GM12873 (cell line): ENCODE measurements around the gene TBX3.

Experiments used
- CTCF ChIP-seq: IDR thresholded peaks from 2 replicates; pipeline ENCODE4 v1.5.1; 2012; ENCODE audit warnings: low read depth, mild to moderate bottlenecking, moderate library complexity, low read length, control low read depth; ENCODE audit not compliant: insufficient read depth; ENCODE audit errors: missing control alignments

TBX3 gene

GRCh38 chr12:114668151-114668885 is 15.7 kb downstream of the TBX3 start:
- TF ChIP-seq CTCF = peak; percentile 50

- TF ChIP-seq CTCF = no peak
These were observed 16.3 kb downstream of the TBX3 start for GRCh38 chr12:114667669-114668150.

- no peak for TF ChIP-seq CTCF
These were observed 17.0 kb downstream of the TBX3 start for GRCh38 chr12:114666746-114667668.

- TF ChIP-seq CTCF = no peak
These were observed 18.3 kb downstream of the TBX3 start for GRCh38 chr12:114665411-114666260.

GRCh38 chr12:114664651-114665320 is 19.2 kb downstream of the TBX3 start:
- TF ChIP-seq CTCF = no peak

GRCh38 chr12:114662512-114663177 is 21.3 kb downstream of the TBX3 start:
- TF ChIP-seq CTCF = peak; percentile 94
